Hippocampal formation (tissue), 2 donors: Measurements from ENCODE around the gene HOGA1.
"Not testable (repeated sequence)": the region's sequence is repeated elsewhere in the genome, so short reads cannot be mapped to it uniquely, and the experiment has no call there.

Source experiments
- DNase-seq, 2 donors: peaks; one replicate each; lab custom pipeline; 2025; lab: John Stamatoyannopoulos, UW

The HOGA1 gene

GRCh38 chr10:97649405-97649750, 65.2 kb downstream of the HOGA1 start:
- not testable (repeated sequence) for DNase-seq

DNA sequence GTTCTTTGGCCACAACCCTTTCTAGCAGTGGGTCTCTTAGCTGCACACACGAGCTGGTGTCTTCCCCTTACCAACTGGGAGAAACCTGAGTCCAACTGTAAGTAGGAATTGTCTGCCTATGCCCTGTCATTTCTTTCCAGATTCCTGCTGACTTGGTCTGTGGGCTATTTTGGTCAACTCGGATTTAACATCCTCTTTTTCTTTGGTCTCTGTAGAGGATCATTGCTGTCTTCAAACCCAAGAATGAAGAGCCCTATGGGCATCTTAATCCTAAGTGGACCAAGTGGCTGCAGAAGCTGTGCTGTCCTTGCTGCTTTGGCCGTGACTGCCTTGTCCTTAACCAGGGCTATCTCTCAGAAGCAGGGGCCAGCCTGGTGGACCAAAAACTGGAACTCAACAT, 66.5 kb downstream of the HOGA1 start:
- no peak for DNase-seq

DNA sequence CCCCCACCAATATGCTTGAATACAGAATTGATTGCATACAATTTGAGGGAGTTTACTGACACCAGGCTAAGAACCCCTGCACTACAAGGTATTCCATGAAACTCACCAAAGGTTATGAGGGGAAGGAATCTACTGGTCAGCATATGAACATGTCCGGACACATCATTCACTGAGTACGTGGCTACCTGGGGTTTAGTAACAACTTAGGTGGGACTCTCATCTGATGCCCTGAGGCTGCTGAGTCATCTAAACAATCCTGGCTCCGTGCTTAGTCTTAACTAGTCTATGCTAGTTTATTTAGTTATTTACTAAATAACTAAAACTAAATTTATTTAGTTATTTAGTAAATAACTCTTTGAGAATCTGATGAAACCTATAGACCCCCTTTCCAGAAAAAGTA, 67.6 kb downstream of the HOGA1 start:
- no peak for DNase-seq

GRCh38 chr10:97656777-97657176, 72.6 kb downstream of the HOGA1 start:
- DNase-seq, result no peak

GRCh38 chr10:97659589-97659988, 75.4 kb downstream of the HOGA1 start:
- DNase-seq, result no peak
